HCT116 (cell line): ENCODE data around the gene ACVR1B. TPM values are rescaled to one million over a fixed set of nuclear protein-coding genes. Genes with fewer than 3 reads are reported as not detected.

Experiments
- ATAC-seq: fragments of 200-7000 bp; cut with Tn5 transposase; 2 replicates; pipeline ENCODE4 v1.9.1; 2020; ENCODE audit warnings: mild to moderate bottlenecking, moderate library complexity
- BruUV-seq: library from RNA; stranded (reverse); fragments of 400-500 nt; replicated peaks from 2 replicates; lab custom pipeline; 2021; lab: Mats Ljungman, UMichigan
- CTCF ChIA-PET: fragments of 300-600 bp; sonication (Branson Sonifier 250); formaldehyde crosslinking; loops from one replicate; lab custom pipeline; 2021; ENCODE audit warnings: antibody characterized with exemption; lab: Charles Lee
- POLR2A ChIA-PET: fragments of 300-600, 350-600 bp; sonication (Branson Sonifier 250); formaldehyde crosslinking; loops from one replicate; lab custom pipeline; 2021; ENCODE audit warnings: antibody characterized with exemption; lab: Charles Lee
- RAD21 ChIA-PET, 2 experiments: fragments of 300-600 bp; sonication (Branson Sonifier 250); formaldehyde crosslinking; loops; one replicate each; lab custom pipeline; 2023; ENCODE audit warnings: low total read pairs in 2 of 2; ENCODE audit not compliant: uncharacterized antibody in 2 of 2, unreplicated experiment in 2 of 2, low non-redundant PET in 1 of 2; lab: Charles Lee
- DNase-seq: peaks from one replicate; pipeline ENCODE4 v3.0.0-alpha.2; 2010; ENCODE audit warnings: low read depth, low spot score
- H2AFZ ChIP-seq: fragments of 200-600 bp; shearing (Covaris generic), sonication (generic); 2 replicates; pipeline ENCODE4 v1.6.1; 2017; ENCODE audit warnings: low read depth, mixed run types, mixed read lengths, antibody characterized with exemption, low read length; ENCODE audit not compliant: poor library complexity, severe bottlenecking
- H3K27ac ChIP-seq: 2 replicates; pipeline ENCODE4 v1.5.1; 2012; ENCODE audit warnings: low read depth, low read length
- H3K27me3 ChIP-seq: fragments of 200-600 bp; sonication (generic); 2 replicates; pipeline ENCODE4 v1.6.1; 2016; ENCODE audit warnings: mixed run types, low read length, mixed read lengths; ENCODE audit not compliant: insufficient read depth
- H3K36me3 ChIP-seq, 2 experiments: fragments of 200-500 bp in 1 of 2; fragments of 200-600 bp in 1 of 2; sonication (Bioruptor generic) in 1 of 2; sonication (generic) in 1 of 2; 2 replicates each; pipeline versions ENCODE4 v1.5.1 to v1.6.1; 2014 to 2016; ENCODE audit warnings: low read length in 2 of 2, inconsistent platforms in 1 of 2, mixed read lengths in 1 of 2, mixed run types in 1 of 2; ENCODE audit not compliant: insufficient read depth in 2 of 2, control insufficient read depth in 1 of 2
- H3K4me1 ChIP-seq, 2 experiments: fragments of 200-600 bp in 1 of 2; sonication (generic) in 1 of 2; 2 replicates each; pipeline versions ENCODE4 v1.5.1 to v1.6.1; 2012 to 2017; ENCODE audit warnings: low read length in 2 of 2, inconsistent platforms in 1 of 2, mild to moderate bottlenecking in 1 of 2, mixed read lengths in 1 of 2, mixed run types in 1 of 2, moderate library complexity in 1 of 2; ENCODE audit not compliant: insufficient read depth in 2 of 2, control insufficient read depth in 1 of 2
- H3K4me2 ChIP-seq: fragments of 200-600 bp; sonication (generic); 2 replicates; pipeline ENCODE4 v1.6.1; 2017; ENCODE audit warnings: mixed run types, low read length, mixed read lengths
- H3K4me3 ChIP-seq, 2 experiments: fragments of 200-600 bp in 1 of 2; sonication (generic) in 1 of 2; replicated peaks in 1 of 2; 2 replicates each; pipeline ENCODE4 v1.5.1; 2011 to 2016; ENCODE audit warnings: low read length in 2 of 2, control low read depth in 1 of 2, low read depth in 1 of 2, mild to moderate bottlenecking in 1 of 2, mixed read lengths in 1 of 2, mixed run types in 1 of 2
- H3K79me2 ChIP-seq: fragments of 200-600 bp; sonication (generic); 2 replicates; pipeline ENCODE4 v1.6.1; 2017; ENCODE audit warnings: mild to moderate bottlenecking, mixed run types, low read length, moderate library complexity, mixed read lengths; ENCODE audit not compliant: insufficient read depth
- H3K9ac ChIP-seq: fragments of 200-600 bp; sonication (generic); 2 replicates; pipeline ENCODE4 v1.6.1; 2016; ENCODE audit warnings: low read length, mixed read lengths
- H3K9me2 ChIP-seq: fragments of 200-600 bp; sonication (generic), shearing (Covaris generic); 2 replicates; pipeline ENCODE4 v1.6.1; 2017; ENCODE audit warnings: mixed run types, mild to moderate bottlenecking, moderate library complexity; ENCODE audit not compliant: insufficient read depth
- H3K9me3 ChIP-seq, 2 experiments: fragments of 200-500 bp in 1 of 2; fragments of 200-600 bp in 1 of 2; sonication (Bioruptor generic) in 1 of 2; sonication (generic) in 1 of 2; 2 replicates each; pipeline ENCODE4 v1.6.1; 2014 to 2017; ENCODE audit warnings: low read length in 2 of 2, mixed read lengths in 2 of 2, inconsistent platforms in 1 of 2, low read depth in 1 of 2, mild to moderate bottlenecking in 1 of 2, mixed run types in 1 of 2, moderate library complexity in 1 of 2; ENCODE audit not compliant: control insufficient read depth in 1 of 2, insufficient read depth in 1 of 2
- H4K20me1 ChIP-seq: fragments of 200-600 bp; sonication (generic), shearing (Covaris generic); 2 replicates; pipeline ENCODE4 v1.6.1; 2017; ENCODE audit warnings: mixed run types, mild to moderate bottlenecking, moderate library complexity; ENCODE audit not compliant: insufficient read depth
- EGR1 ChIP-seq: IDR thresholded peaks from 2 replicates; pipeline ENCODE4 v1.6.1; 2012; ENCODE audit warnings: low read depth
- ELF1 ChIP-seq: IDR thresholded peaks from 2 replicates; pipeline ENCODE4 v1.6.1; 2012; ENCODE audit warnings: low read depth, borderline replicate concordance
- JUND ChIP-seq: IDR thresholded peaks from 2 replicates; pipeline ENCODE4 v1.6.1; 2012
- POLR2A ChIP-seq: IDR thresholded peaks from 2 replicates; pipeline ENCODE4 v1.7.0; 2011; ENCODE audit warnings: borderline replicate concordance; ENCODE audit not compliant: insufficient read depth, insufficient read length; ENCODE audit errors: extremely low read depth
- SP1 ChIP-seq: IDR thresholded peaks from 2 replicates; pipeline ENCODE4 v1.6.1; 2012; ENCODE audit warnings: low read depth
- SRF ChIP-seq: IDR thresholded peaks from 2 replicates; pipeline ENCODE4 v1.6.1; 2012; ENCODE audit warnings: low read depth
- TCF7L2 ChIP-seq: IDR thresholded peaks from 2 replicates; pipeline ENCODE4 v1.7.0; 2011; ENCODE audit warnings: borderline replicate concordance, inconsistent platforms; ENCODE audit not compliant: insufficient read depth, insufficient read length; ENCODE audit errors: extremely low read depth
- YY1 ChIP-seq: IDR thresholded peaks from 2 replicates; pipeline ENCODE4 v1.6.1; 2011; ENCODE audit warnings: low read length, low read depth, moderate library complexity, mild to moderate bottlenecking; ENCODE audit not compliant: insufficient replicate concordance; ENCODE audit errors: extremely low read depth
- ZFX ChIP-seq: fragments of 450-650 bp; IDR thresholded peaks from 2 replicates; pipeline ENCODE4 v1.6.1; 2017
- intact Hi-C: fragments of 100-400 bp; cut with micrococcal nuclease; formaldehyde crosslinking; loops from 2 replicates; pipeline ENCODE4 v1.10.0; 2022
- total RNA-seq: library from RNA; stranded (reverse); gene quantifications from one replicate; pipeline ENCODE4 v1.2.1, GENCODE V29; 2021; ENCODE audit not compliant: unreplicated experiment
- TF ChIP-seq, protein P1 (sequence below), 3 experiments: fragments of 200-600 bp in 1 of 3; sonication (generic) in 1 of 3; IDR thresholded peaks in 2 of 3; conservative IDR thresholded peaks in 1 of 3; 2 replicates each; pipeline ENCODE4 v1.5.1; 2012 to 2017; ENCODE audit warnings: low read depth in 2 of 3, low read length in 2 of 3, antibody characterized with exemption in 1 of 3, borderline replicate concordance in 1 of 3, control low read depth in 1 of 3, mild to moderate bottlenecking in 1 of 3, mixed read lengths in 1 of 3, mixed run types in 1 of 3, moderate library complexity in 1 of 3; ENCODE audit not compliant: insufficient read depth in 1 of 3
- TF ChIP-seq, protein P2 (sequence below): IDR thresholded peaks from 2 replicates; pipeline ENCODE4 v1.6.1; 2011; ENCODE audit warnings: mild to moderate bottlenecking, low read length, moderate library complexity; ENCODE audit not compliant: insufficient replicate concordance; ENCODE audit errors: extremely low read depth
- TF ChIP-seq, protein P3 (sequence below): IDR thresholded peaks from 2 replicates; pipeline ENCODE4 v1.6.1; 2012

ACVR1B gene
- total RNA-seq, 1 experiment from 2014 or later, result 22.7 TPM

DNA sequence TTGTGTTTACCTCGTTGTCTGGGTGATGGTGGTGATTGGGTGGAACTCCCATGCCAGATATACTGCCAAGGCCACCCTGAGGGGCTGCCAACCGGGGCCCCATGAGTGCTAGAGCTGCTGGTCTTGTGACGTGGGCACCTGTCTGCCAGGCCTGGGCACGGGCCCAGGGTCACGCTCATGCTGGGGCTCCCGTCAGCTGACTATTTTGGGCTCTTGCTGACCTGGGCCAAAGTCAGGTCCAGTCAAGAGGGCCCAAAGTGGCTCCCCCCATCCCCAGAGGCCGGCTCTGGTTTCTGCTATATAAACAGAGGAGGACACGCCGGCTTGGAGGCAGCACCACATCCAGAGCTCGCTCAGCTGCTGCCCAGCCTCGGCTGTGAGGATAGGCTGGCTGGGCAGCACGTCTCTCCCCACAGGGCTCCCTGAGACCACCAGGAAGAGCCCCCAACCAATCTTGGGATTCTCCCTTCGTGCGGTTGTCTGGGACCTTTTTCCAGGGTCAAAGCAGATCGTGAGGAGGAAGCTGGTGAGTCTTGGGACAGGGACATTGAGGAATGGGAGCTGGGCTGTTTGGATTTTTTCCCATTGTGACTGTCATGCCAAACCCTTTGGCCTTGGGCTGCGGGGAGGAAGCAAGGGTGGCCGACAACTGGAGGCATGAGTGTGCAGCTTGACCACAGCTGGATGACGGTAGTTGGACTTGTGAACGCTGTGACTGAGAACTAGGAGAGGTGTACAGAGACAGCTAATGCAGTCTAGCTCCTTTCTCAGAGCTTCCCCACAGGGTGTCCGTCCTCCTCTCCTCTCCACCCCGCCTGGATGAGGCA lies 92.1 kb downstream of the ACVR1B start (continued):
- TF ChIP-seq, protein P1, sequence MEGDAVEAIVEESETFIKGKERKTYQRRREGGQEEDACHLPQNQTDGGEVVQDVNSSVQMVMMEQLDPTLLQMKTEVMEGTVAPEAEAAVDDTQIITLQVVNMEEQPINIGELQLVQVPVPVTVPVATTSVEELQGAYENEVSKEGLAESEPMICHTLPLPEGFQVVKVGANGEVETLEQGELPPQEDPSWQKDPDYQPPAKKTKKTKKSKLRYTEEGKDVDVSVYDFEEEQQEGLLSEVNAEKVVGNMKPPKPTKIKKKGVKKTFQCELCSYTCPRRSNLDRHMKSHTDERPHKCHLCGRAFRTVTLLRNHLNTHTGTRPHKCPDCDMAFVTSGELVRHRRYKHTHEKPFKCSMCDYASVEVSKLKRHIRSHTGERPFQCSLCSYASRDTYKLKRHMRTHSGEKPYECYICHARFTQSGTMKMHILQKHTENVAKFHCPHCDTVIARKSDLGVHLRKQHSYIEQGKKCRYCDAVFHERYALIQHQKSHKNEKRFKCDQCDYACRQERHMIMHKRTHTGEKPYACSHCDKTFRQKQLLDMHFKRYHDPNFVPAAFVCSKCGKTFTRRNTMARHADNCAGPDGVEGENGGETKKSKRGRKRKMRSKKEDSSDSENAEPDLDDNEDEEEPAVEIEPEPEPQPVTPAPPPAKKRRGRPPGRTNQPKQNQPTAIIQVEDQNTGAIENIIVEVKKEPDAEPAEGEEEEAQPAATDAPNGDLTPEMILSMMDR (IDR thresholded peaks at IDR 0.05 in 2 of 3, conservative IDR thresholded peaks at IDR 0.05 in 1 of 3; ENCODE audit: borderline replicate concordance in 1 of 3, insufficient read depth in 1 of 3, low read depth in 2 of 3, low read length in 2 of 3), result no peak
- TF ChIP-seq TCF7L2 (no peak), JUND (no peak), EGR1 (no peak)
- TF ChIP-seq, protein P2, sequence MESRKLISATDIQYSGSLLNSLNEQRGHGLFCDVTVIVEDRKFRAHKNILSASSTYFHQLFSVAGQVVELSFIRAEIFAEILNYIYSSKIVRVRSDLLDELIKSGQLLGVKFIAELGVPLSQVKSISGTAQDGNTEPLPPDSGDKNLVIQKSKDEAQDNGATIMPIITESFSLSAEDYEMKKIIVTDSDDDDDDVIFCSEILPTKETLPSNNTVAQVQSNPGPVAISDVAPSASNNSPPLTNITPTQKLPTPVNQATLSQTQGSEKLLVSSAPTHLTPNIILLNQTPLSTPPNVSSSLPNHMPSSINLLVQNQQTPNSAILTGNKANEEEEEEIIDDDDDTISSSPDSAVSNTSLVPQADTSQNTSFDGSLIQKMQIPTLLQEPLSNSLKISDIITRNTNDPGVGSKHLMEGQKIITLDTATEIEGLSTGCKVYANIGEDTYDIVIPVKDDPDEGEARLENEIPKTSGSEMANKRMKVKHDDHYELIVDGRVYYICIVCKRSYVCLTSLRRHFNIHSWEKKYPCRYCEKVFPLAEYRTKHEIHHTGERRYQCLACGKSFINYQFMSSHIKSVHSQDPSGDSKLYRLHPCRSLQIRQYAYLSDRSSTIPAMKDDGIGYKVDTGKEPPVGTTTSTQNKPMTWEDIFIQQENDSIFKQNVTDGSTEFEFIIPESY, result no peak

DNA sequence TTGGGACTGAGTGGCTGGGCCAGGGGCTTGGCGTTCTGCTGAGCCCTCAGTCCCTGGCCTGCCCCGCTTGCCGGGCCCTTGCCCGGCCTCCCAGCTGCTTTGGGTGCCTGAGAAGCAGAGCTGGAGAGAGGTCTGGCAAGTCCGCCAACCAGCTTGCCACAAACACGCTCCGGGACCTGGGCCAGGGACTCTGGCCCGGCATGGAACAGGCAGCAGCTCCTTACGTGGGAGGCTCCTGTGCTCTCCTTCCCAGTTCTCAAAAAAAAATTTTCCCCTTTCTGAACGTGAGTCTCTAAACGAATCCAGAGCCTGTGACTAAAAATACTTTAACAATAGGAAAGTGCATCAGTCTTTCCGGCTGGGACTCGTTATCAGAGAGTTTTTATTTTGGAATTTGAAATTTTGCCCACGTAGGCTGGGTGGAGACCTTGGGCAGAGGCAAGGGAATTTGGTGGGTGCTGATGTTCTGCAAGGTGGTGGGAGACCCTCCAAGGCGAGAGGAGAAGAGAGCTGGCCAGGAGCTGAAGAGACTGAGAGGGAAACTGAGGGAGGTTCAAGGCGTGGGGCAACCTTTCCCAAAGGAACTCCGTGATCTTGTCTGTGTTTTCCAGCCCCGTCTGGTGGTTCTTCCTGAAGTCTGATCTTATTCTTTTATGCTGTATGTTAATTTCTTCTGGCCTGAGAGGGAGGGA lies 92.9 kb downstream of the ACVR1B start:
- H3K79me2 ChIP-seq, result peaks cover 6% of the 10 kb centered on the region; the same call in 1 of the 2 replicates
- H3K27me3 ChIP-seq, result no peaks in the 10 kb centered on the region
- peaks cover 0 to 21% of the 10 kb centered on the region in 2 experiments; a peak in 2 of 4 replicates for H3K4me1 ChIP-seq
- BruUV-seq, result no TSS peak
- H3K9ac ChIP-seq, result no peak overlapping the region
- POLR2A ChIA-PET, result no interaction called here
- no peak overlapping the region for H3K4me3 ChIP-seq
- RAD21 ChIA-PET, result no interaction called here
- no peak for DNase-seq
- CTCF ChIA-PET, result no interaction called here
- no peak overlapping the region for H2AFZ ChIP-seq
- H3K36me3 ChIP-seq, result no peaks in the 10 kb centered on the region
- ATAC-seq, result no peak
- intact Hi-C loops, result no loop called here
- H3K4me2 ChIP-seq, result no peak overlapping the region
- no peak overlapping the region for H3K27ac ChIP-seq
- H3K9me2 ChIP-seq, result no peaks in the 10 kb centered on the region
- H4K20me1 ChIP-seq, result no peaks in the 10 kb centered on the region
- H3K9me3 ChIP-seq, result no peaks in the 10 kb centered on the region
- TF ChIP-seq JUND (no peak), SRF (no peak), POLR2A (no peak), ELF1 (no peak), EGR1 (no peak), SP1 (no peak), YY1 (no peak), ZFX (no peak)
- TF ChIP-seq, protein P1 (IDR thresholded peaks at IDR 0.05 in 2 of 3, conservative IDR thresholded peaks at IDR 0.05 in 1 of 3; ENCODE audit: borderline replicate concordance in 1 of 3, insufficient read depth in 1 of 3, low read depth in 2 of 3, low read length in 2 of 3), result no peak
- TF ChIP-seq, protein P2, result no peak
- TF ChIP-seq, protein P3, sequence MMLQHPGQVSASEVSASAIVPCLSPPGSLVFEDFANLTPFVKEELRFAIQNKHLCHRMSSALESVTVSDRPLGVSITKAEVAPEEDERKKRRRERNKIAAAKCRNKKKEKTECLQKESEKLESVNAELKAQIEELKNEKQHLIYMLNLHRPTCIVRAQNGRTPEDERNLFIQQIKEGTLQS, result no peak
